ENCODE data around the gene ELL. TPM values are rescaled to one million over a fixed set of nuclear protein-coding genes. Genes with fewer than 3 reads are reported as not detected.

ELL gene
- total RNA-seq, 1 donor from 2014 or later, result 30.5 TPM

- Histone ChIP-seq H3K27ac (peak overlapping the region; percentile 81 to 88), H3K27me3 (no peaks in the 10 kb centered on the region), H3K9me3 (no peaks in the 10 kb centered on the region), H3K4me3 (peak overlapping the region in 1 of 2 donors; percentile 20), H3K4me1 (peaks cover 43 to 85% of the 10 kb centered on the region in 2 donors), H3K36me3 (no peaks in the 10 kb centered on the region)
- TF ChIP-seq CTCF (IDR thresholded peaks at IDR 0.05), result no peak
- peak in 1 of 2 donors; percentile 90 for DNase-seq (ENCODE audit: low spot score in 2 of 2)
- intact Hi-C loops (cut with DNase I), result loop anchor here (1.0 to 5.0 kb wide), 2 partner anchors 20 to 38 kb away; no protein-coding TSS in a partner anchor
Measured at GRCh38 chr19:18500799-18501198, 21.1 kb downstream of the ELL start.

GRCh38 chr19:18500376-18500775 lies 21.5 kb downstream of the ELL start:
- intact Hi-C loops (cut with DNase I), result loop anchor here (5.0 kb wide), 1 partner anchor 38 kb away; no protein-coding TSS in a partner anchor
- Histone ChIP-seq H3K4me1 (peaks cover 41 to 83% of the 10 kb centered on the region in 2 donors), H3K27ac (peak overlapping the region; percentile 81 to 88), H3K4me3 (no peak overlapping the region), H3K9me3 (no peaks in the 10 kb centered on the region), H3K27me3 (no peaks in the 10 kb centered on the region), H3K36me3 (no peaks in the 10 kb centered on the region)
- TF ChIP-seq CTCF (IDR thresholded peaks at IDR 0.05), result no peak
- no peak for DNase-seq (ENCODE audit: low spot score in 2 of 2)

GRCh38 chr19:18499055-18499775 lies 22.7 kb downstream of the ELL start:
- Histone ChIP-seq H3K27me3 (no peaks in the 10 kb centered on the region), H3K36me3 (no peaks in the 10 kb centered on the region), H3K27ac (peak overlapping the region; percentile 81 to 88), H3K9me3 (no peaks in the 10 kb centered on the region), H3K4me1 (peaks cover 32 to 79% of the 10 kb centered on the region in 2 donors), H3K4me3 (no peak overlapping the region)
- no peak for TF ChIP-seq CTCF (IDR thresholded peaks at IDR 0.05)
- no peak for DNase-seq (ENCODE audit: low spot score in 2 of 2)
- intact Hi-C loops (cut with DNase I), result no loop called here

GRCh38 chr19:18496980-18497256 lies 25.0 kb downstream of the ELL start:
- intact Hi-C loops (cut with DNase I), result no loop called here
- Histone ChIP-seq H3K4me1 (peaks cover 27 to 64% of the 10 kb centered on the region in 2 donors), H3K27me3 (no peaks in the 10 kb centered on the region), H3K36me3 (no peaks in the 10 kb centered on the region), H3K27ac (no peak overlapping the region), H3K9me3 (no peaks in the 10 kb centered on the region), H3K4me3 (no peak overlapping the region)
- DNase-seq (ENCODE audit: low spot score in 2 of 2), result no peak
- TF ChIP-seq CTCF (IDR thresholded peaks at IDR 0.05), result no peak

DNA sequence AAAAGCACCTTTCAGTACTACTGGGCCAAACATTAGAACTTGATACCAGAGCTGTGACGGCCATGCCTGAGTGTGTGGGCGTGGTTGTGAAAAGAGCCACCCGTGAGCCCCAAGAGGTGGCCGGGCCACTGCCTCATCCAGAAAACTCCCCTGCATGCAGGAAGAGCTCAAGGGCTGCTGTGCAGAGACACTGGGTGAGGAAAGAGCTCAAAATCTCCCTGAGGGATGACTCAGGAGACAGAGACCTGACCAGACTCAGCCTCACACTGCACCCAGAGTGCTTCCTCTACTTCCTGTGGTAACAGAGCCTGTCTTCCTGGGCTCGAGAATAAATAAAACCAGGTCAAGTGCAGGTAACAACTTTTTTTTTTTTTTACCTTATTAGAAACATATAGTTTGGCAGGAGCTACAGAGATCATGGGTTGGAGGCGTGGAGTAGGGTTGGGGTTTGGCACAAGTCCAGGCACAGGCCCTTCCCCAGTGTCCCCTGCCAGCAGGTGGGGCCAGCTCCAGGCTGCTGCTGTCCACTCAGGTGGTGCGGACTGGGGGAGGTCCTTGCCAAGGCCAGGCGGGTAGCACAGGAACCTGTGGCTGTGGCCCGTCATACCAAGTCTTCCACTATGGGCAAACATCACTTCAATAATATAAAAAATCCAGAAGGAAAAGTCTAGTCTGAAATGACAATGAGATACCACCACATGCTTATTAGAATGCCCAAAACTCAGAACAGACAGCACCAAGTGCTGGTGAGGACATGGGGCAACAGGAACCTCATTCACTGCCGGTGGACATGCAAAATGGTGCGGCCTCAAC lies 25.5 kb downstream of the ELL start:
- H3K4me3 ChIP-seq, result no peak overlapping the region
- no peaks in the 10 kb centered on the region for H3K27me3 ChIP-seq
- TF ChIP-seq CTCF (IDR thresholded peaks at IDR 0.05), result no peak
- peaks cover 23 to 58% of the 10 kb centered on the region in 2 donors for H3K4me1 ChIP-seq
- intact Hi-C loops (cut with DNase I), result no loop called here
- no peak overlapping the region for H3K27ac ChIP-seq
- DNase-seq (ENCODE audit: low spot score in 2 of 2), result no peak
- H3K36me3 ChIP-seq, result no peaks in the 10 kb centered on the region
- no peaks in the 10 kb centered on the region for H3K9me3 ChIP-seq
